Keratinocyte (primary cell): ENCODE results near the gene RBM4B.

Source experiments
- EZH2 ChIP-seq: IDR thresholded peaks from one replicate; pipeline ENCODE4 v1.6.1; 2012; ENCODE audit warnings: inconsistent platforms, mild to moderate bottlenecking, low read length, moderate library complexity
- TF ChIP-seq, protein P1 (sequence below), 3 experiments: IDR thresholded peaks in 1 of 3; conservative IDR thresholded peaks in 1 of 3; optimal IDR thresholded peaks in 1 of 3; 2 replicates in 2 of 3; 3 replicates in 1 of 3; pipeline versions ENCODE3 to v1.5.1; 2011; ENCODE audit warnings: low read length in 3 of 3, mild to moderate bottlenecking in 3 of 3, moderate library complexity in 2 of 3, control low read depth in 1 of 3, inconsistent platforms in 1 of 3; ENCODE audit not compliant: insufficient read depth in 2 of 3; ENCODE audit errors: extremely low read depth in 1 of 3

GRCh38 chr11:66676282-66676919 lies 1.3 kb downstream of the RBM4B start:
- TF ChIP-seq, protein P1, sequence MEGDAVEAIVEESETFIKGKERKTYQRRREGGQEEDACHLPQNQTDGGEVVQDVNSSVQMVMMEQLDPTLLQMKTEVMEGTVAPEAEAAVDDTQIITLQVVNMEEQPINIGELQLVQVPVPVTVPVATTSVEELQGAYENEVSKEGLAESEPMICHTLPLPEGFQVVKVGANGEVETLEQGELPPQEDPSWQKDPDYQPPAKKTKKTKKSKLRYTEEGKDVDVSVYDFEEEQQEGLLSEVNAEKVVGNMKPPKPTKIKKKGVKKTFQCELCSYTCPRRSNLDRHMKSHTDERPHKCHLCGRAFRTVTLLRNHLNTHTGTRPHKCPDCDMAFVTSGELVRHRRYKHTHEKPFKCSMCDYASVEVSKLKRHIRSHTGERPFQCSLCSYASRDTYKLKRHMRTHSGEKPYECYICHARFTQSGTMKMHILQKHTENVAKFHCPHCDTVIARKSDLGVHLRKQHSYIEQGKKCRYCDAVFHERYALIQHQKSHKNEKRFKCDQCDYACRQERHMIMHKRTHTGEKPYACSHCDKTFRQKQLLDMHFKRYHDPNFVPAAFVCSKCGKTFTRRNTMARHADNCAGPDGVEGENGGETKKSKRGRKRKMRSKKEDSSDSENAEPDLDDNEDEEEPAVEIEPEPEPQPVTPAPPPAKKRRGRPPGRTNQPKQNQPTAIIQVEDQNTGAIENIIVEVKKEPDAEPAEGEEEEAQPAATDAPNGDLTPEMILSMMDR (optimal IDR thresholded peaks at IDR 0.05 in 1 of 3, IDR thresholded peaks at IDR 0.05 in 1 of 3, conservative IDR thresholded peaks at IDR 0.05 in 1 of 3; ENCODE audit: extremely low read depth in 1 of 3, insufficient read depth in 2 of 3, low read length in 3 of 3), result no peak
- TF ChIP-seq EZH2, result no peak
